Esophagus squamous epithelium (tissue), 4 donors: ENCODE measurements around the gene C4A.
"Not testable (repeated sequence)": the region's sequence is repeated elsewhere in the genome, so short reads cannot be mapped to it uniquely, and the experiment has no call there.

Experiments
- POLR2A ChIP-seq, 4 donors: fragments of 450-650 bp; IDR thresholded peaks; one replicate each; pipeline ENCODE4 v1.6.1; 2017; ENCODE audit warnings: antibody characterized with exemption in 4 of 4, mild to moderate bottlenecking in 4 of 4, moderate library complexity in 3 of 4
- TF ChIP-seq, protein P1 (sequence below), 6 experiments: fragments of 450-650 bp in 4 of 6; fragments of 200-600 bp in 2 of 6; sonication (generic) in 2 of 6; IDR thresholded peaks; one replicate each; pipeline ENCODE4 v1.5.1; 2016 to 2019; ENCODE audit warnings: antibody characterized with exemption in 6 of 6, mild to moderate bottlenecking in 4 of 6, moderate library complexity in 4 of 6

DNA sequence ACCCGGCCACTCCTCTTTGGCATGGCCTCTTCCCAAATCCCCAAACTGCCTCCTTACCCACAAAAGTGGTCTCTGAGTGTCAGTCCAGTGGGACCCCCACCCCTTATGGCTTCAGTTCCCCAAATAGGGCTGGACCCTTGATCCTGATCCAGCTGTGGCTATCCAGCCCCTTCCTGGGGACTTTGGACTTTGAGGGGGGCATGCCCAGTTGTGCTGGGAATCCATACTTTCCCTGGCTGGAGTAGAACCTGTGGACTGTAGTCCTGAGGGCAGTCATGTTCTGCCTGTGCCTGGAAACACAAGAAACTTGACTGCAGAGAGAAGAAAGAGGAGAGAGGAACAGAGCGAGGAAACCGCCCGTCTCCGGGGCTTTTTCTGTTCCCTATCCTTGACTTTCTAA, 55.3 kb downstream of the C4A start:
- TF ChIP-seq, protein P1, sequence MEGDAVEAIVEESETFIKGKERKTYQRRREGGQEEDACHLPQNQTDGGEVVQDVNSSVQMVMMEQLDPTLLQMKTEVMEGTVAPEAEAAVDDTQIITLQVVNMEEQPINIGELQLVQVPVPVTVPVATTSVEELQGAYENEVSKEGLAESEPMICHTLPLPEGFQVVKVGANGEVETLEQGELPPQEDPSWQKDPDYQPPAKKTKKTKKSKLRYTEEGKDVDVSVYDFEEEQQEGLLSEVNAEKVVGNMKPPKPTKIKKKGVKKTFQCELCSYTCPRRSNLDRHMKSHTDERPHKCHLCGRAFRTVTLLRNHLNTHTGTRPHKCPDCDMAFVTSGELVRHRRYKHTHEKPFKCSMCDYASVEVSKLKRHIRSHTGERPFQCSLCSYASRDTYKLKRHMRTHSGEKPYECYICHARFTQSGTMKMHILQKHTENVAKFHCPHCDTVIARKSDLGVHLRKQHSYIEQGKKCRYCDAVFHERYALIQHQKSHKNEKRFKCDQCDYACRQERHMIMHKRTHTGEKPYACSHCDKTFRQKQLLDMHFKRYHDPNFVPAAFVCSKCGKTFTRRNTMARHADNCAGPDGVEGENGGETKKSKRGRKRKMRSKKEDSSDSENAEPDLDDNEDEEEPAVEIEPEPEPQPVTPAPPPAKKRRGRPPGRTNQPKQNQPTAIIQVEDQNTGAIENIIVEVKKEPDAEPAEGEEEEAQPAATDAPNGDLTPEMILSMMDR (IDR thresholded peaks at IDR 0.05), result not testable (repeated sequence)
- not testable (repeated sequence) for TF ChIP-seq POLR2A (IDR thresholded peaks at IDR 0.05)
